ENCODE results near the gene ENOSF1.

Gene ENOSF1

DNA sequence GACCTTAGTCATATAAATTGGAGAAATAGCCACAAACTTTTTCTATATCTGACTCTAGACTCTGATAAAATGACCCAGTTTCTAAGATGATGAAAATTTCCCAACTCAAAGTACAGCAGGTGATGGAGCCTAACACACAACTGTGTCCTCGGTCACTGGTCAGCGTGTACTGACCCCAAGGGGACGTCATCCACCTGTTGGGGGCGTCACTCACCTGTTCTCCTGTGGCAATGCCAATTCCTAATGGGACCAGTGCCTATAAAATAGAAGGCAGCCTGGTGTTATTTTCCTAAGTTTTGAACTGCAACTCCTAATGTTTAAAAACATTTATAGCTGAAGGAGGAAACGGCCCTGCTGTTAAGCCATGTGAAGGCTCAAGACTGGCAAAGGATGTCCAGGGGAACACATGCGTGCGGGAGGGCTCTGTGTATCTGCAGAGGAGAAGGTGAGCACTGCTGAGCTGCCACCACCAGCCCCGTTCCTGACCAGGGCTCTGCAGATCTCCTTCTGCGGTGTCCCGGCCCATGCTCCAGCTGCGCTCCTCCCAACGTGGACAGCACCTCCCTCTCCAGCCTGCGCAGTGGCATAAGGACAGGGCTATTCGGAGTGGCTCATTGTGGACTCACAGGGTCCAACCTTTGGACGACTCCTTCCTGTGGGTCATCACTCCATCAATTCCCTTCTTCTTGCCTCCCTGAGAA lies 33.8 kb downstream of the ENOSF1 start:
- DNase-seq: peak in 3 of 42 donors; percentile 12 to 36 (median 34)
- intact Hi-C loops (cut with DNase I): no loop called here

DNA sequence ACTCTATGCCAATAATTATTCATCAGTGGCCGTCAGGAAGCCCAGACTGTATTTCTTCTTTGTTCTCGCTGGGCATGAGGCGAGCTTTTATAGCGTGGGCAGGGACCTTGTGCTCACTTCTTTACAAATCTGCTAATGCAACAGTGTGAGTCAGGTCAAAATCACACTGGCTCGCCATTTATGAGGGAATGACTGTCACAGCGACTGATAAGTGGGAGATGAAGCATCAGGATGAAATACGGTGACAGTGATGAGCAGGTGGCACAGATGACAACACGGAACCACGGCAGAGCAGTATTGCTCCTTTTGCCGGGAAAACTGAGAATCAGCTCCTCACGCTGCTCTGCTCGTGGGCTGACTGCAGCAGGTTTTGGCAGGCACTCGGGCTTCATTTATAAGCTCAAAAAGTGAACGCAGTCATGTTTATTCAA lies 34.5 kb downstream of the ENOSF1 start:
- intact Hi-C loops (cut with DNase I): no loop called here
- DNase-seq: peak in 7 of 42 donors; percentile 15 to 56 (median 28)

DNA sequence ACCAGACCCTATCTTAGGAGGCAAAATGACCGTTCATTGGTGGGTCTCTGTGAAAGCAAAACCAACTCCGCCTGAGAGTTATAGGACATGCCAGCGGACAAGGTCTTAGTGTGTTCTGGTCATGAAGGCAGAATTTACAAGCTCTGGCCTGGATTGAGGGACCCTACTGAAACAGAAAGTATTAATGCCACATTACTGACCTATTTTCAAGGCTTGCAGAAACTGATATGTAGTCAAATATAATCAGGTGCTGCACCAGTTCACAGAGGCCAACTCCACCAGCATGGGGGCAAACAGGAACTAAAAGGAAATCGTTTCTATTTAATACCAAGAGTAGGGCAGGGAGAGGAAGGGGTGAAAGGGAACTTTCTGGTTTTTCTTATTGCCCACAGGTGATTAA lies 35.3 kb downstream of the ENOSF1 start:
- intact Hi-C loops (cut with DNase I): no loop called here
- peak in 1 of 42 donors; percentile 29 for DNase-seq

- intact Hi-C loops (cut with DNase I): no loop called here
- no peak for DNase-seq
These were observed 35.7 kb downstream of the ENOSF1 start for GRCh38 chr18:676736-677135.

- intact Hi-C loops (cut with DNase I): no loop called here
- peak in 1 of 42 donors; percentile 33 for DNase-seq
These were observed 36.4 kb downstream of the ENOSF1 start for GRCh38 chr18:676069-676468.

DNA sequence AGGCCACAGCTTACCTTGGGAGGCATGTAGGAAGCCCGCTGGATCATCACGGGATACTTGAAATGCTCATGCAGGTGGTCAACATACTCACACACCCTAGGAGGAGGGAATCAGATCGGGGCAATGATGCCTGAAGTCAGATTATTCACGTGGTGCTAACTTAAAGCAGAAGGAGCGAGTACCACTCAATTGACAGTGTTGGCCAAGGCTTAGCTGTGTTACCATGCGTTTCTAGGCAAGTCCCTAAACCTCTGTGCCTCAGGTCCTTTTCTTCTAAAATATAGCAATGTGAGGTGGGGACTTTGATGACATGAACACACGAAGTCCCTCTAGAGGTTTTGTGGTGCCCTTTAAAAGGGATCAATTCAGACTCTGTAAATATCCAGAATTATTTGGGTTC lies 37.1 kb downstream of the ENOSF1 start:
- intact Hi-C loops (cut with DNase I): no loop called here
- DNase-seq: no peak

GRCh38 chr18:673769-674168 lies 38.7 kb downstream of the ENOSF1 start:
- intact Hi-C loops (cut with DNase I): no loop called here
- DNase-seq: no peak

GRCh38 chr18:673317-673716 lies 39.1 kb downstream of the ENOSF1 start:
- intact Hi-C loops (cut with DNase I): no loop called here
- DNase-seq: no peak

DNA sequence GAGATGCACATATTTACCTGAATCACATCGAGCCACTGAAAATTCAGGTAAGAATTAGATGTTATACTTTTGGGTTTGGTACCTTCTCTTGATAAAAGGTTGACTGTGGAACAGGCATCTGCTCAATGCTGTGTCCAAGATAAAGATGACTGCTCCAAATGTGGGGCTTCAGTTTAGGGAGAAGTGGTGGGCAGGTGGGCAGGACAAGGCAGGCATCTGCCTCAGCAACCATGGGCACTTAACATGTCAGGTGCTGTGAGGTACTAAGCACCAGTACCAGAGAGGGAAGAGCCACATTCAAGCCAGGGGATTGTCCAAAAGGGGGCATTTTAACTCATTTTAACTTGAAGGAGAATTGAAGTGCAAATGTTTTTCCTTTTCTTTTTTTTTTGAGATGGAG lies 41.0 kb downstream of the ENOSF1 start:
- intact Hi-C loops (cut with DNase I): no loop called here
- DNase-seq: peak in 1 of 42 donors; percentile 18

DNA sequence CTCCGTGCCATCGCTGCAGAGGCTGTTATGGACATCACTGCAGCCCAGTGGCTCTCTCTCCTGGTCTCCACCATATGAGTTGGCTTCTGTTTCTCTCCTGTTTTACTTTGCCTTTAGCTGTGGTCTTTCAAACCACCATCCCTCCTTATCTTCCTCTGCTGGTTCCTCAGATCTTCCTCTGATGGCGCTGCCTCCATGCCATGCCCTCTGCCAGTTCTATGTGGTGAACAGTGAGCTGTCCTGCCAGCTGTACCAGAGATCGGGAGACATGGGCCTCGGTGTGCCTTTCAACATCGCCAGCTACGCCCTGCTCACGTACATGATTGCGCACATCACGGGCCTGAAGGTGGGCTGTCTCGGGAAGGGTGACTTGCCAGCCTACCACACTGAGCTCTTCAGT lies 41.9 kb downstream of the ENOSF1 start:
- peak in 2 of 42 donors; percentile 36 for DNase-seq
- intact Hi-C loops (cut with DNase I): no loop called here

DNA sequence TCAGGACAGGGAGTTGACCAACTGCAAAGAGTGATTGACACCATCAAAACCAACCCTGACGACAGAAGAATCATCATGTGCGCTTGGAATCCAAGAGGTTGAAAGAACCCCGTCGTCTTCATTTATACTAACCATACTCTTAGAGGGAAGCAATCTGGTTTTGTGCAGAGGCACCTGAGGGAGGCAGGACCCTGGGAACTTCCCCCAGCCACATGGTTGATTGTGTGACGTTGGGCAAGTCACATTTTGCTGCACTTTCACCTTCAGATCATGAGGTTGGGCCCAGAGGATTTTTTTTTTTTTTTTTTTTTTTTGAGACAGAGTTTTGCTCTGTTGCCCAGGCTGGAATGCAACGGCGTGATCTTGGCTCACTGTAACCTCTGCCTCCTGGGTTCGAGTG lies 43.4 kb downstream of the ENOSF1 start:
- peak in 1 of 42 donors; percentile 21 for DNase-seq
- intact Hi-C loops (cut with DNase I): no loop called here

- no peak for DNase-seq
- intact Hi-C loops (cut with DNase I): no loop called here
These were observed 44.2 kb downstream of the ENOSF1 start for GRCh38 chr18:668260-668659.

GRCh38 chr18:666628-667027 lies 45.8 kb downstream of the ENOSF1 start:
- intact Hi-C loops (cut with DNase I): no loop called here
- DNase-seq: no peak

DNA sequence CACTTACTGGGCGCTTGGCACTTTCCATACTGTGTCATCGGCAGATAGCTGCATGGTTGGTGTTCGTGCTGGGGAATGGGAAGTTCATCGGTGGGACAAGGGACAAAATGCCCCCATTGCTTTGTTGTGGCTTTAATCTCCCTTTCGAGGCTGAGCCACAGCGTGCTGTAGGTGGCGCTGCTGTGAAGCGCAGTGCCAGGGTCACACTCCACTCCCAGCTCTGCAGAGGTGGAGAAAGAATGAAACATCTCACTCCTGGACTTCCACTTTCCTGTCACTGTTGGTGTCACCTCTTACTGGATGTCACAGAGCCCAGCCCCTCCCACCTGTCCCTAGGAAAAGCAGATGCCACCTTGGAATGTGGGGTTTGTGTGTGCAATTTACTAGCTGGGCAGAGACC lies 46.3 kb downstream of the ENOSF1 start:
- intact Hi-C loops (cut with DNase I): no loop called here
- peak in 1 of 42 donors; percentile 41 for DNase-seq

- no peak for DNase-seq
- intact Hi-C loops (cut with DNase I): no loop called here
These were observed 50.2 kb downstream of the ENOSF1 start for GRCh38 chr18:662197-662596.

- DNase-seq: peak in 1 of 42 donors; percentile 6
- intact Hi-C loops (cut with DNase I): loop anchor here (10.0 kb wide), 1 partner anchor 55 kb away; the partner anchor contains the start of gene ENOSF1
These were observed 52.8 kb downstream of the ENOSF1 start for GRCh38 chr18:659597-659996.

DNA sequence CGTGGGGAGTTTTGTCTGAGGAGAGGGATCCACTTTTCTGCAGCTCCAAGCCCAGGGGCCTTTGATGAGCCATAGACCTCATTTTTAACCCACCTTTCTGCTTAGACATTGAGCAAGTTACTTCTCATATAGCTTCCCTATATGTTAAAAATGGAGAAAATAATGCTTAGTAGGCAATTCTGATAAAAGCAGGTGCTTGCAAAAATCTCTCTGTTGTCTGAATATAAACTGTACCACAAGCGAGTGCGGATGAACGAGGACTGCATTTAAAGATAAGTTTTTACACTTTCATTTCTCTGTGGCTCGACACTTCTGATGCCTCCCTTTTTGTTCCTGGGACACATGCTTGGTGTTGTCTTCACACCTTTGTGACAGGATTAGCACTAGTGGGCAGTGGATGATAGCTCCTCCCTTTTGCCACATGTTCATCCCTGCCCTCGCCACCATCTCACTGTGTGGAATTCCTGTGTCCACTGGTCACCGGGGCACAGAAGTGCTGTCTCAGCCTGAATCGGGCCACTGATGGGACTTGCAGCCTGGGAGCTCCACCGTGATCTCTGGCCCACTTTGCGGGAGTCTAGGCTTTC lies 53.4 kb downstream of the ENOSF1 start:
- intact Hi-C loops (cut with DNase I): loop anchor here (10.0 kb wide), 1 partner anchor 56 kb away; the partner anchor contains the start of gene ENOSF1
- DNase-seq: peak in 1 of 42 donors; percentile 32

GRCh38 chr18:658001-658946 lies 54.2 kb downstream of the ENOSF1 start:
- intact Hi-C loops (cut with DNase I): loop anchor here (10.0 kb wide), 1 partner anchor 57 kb away; the partner anchor contains the start of gene ENOSF1
- DNase-seq: peak; percentile 74 to 96 (median 86)

- DNase-seq: peak in 32 of 42 donors; percentile 17 to 79 (median 42)
- intact Hi-C loops (cut with DNase I): loop anchor here (10.0 kb wide), 1 partner anchor 57 kb away; the partner anchor contains the start of gene ENOSF1
These were observed 55.0 kb downstream of the ENOSF1 start, which contains the start of gene TYMS for GRCh38 chr18:657311-658000. Gene TYMS (plus strand): TSS chr18:657653. CDS start chr18:657743, 90 bp downstream.
